Esophagus squamous epithelium (tissue), 5 donors: ENCODE measurements around the gene AXL. TPM values are rescaled to one million over a fixed set of nuclear protein-coding genes. Genes with fewer than 3 reads are reported as not detected.

Source experiments
- DNase-seq: peaks from one replicate; lab custom pipeline; 2025; lab: John Stamatoyannopoulos, UW
- H3K27ac ChIP-seq, 4 donors: fragments of 200-600 bp; sonication (generic); one replicate each; pipeline ENCODE4 v1.5.1; 2016 to 2019; ENCODE audit warnings: mild to moderate bottlenecking in 1 of 4
- H3K27me3 ChIP-seq, 4 donors: fragments of 200-600 bp; sonication (generic); 1 replicate in 3 of 4; 2 replicates in 1 of 4; pipeline versions ENCODE4 v1.5.1 to v1.6.0; 2017 to 2021; ENCODE audit warnings: antibody characterized with exemption in 1 of 4
- H3K36me3 ChIP-seq, 3 donors: fragments of 200-600 bp; sonication (generic); one replicate each; pipeline ENCODE4 v1.5.1; 2016 to 2019
- H3K4me1 ChIP-seq, 3 donors: fragments of 200-600 bp; sonication (generic); one replicate each; pipeline ENCODE4 v1.5.1; 2017 to 2019
- H3K4me3 ChIP-seq, 4 donors: fragments of 200-600 bp; sonication (generic); 1 replicate in 3 of 4; 2 replicates in 1 of 4; pipeline ENCODE4 v1.5.1; 2016 to 2019; ENCODE audit warnings: mild to moderate bottlenecking in 2 of 4, moderate library complexity in 1 of 4
- H3K9me3 ChIP-seq, 3 donors: fragments of 200-600 bp; sonication (generic); one replicate each; pipeline ENCODE4 v1.5.1; 2016 to 2019
- POLR2A ChIP-seq, 4 donors: fragments of 450-650 bp; IDR thresholded peaks; one replicate each; pipeline ENCODE4 v1.6.1; 2017; ENCODE audit warnings: antibody characterized with exemption in 4 of 4, mild to moderate bottlenecking in 4 of 4, moderate library complexity in 3 of 4
- WGBS, 2 donors: methylation state at CpG; one replicate each; pipeline ENCODE4 v1.1.5; 2018; 5-methylcytosine and 5-hydroxymethylcytosine counted together
- intact Hi-C: fragments of 100-400 bp; cut with DNase I; formaldehyde crosslinking; loops from one replicate; pipeline ENCODE4 v1.15.0; 2022
- total RNA-seq, 4 donors: library from RNA; depleted of rRNA; stranded (reverse); fragments of >200 nt; gene quantifications; one replicate each; pipeline ENCODE4 v1.1.0, GENCODE V29; 2016
- TF ChIP-seq, protein P1 (sequence below), 6 experiments: fragments of 450-650 bp in 4 of 6; fragments of 200-600 bp in 2 of 6; sonication (generic) in 2 of 6; IDR thresholded peaks; one replicate each; pipeline ENCODE4 v1.5.1; 2016 to 2019; ENCODE audit warnings: antibody characterized with exemption in 6 of 6, mild to moderate bottlenecking in 4 of 6, moderate library complexity in 4 of 6
- donor health status: DM: yes; HTN: yes; CAD: no.

The AXL gene
- total RNA-seq, 4 donors from 2014 or later = 5.3 to 40.2 (median 17.3) TPM

GRCh38 chr19:41193430-41194156 lies 25.4 kb upstream of the AXL start:
- 20 to 21% methylated on average over 9 to 12 of the region's 13 CpGs for WGBS, 2 donors
- Histone ChIP-seq H3K27me3 (peaks cover 0 to 61% (median 3%) of the 10 kb centered on the region in 4 donors), H3K9me3 (no peaks in the 10 kb centered on the region), H3K4me3 (peak overlapping the region; percentile 45 to 69 (median 50)), H3K36me3 (peaks cover 0 to 4% (median 0%) of the 10 kb centered on the region in 3 donors), H3K27ac (peak overlapping the region; percentile 39 to 77 (median 72)), H3K4me1 (peaks cover 9 to 52% (median 16%) of the 10 kb centered on the region in 3 donors)
- intact Hi-C loops = no loop called here
- DNase-seq = no peak
- TF ChIP-seq, protein P1, sequence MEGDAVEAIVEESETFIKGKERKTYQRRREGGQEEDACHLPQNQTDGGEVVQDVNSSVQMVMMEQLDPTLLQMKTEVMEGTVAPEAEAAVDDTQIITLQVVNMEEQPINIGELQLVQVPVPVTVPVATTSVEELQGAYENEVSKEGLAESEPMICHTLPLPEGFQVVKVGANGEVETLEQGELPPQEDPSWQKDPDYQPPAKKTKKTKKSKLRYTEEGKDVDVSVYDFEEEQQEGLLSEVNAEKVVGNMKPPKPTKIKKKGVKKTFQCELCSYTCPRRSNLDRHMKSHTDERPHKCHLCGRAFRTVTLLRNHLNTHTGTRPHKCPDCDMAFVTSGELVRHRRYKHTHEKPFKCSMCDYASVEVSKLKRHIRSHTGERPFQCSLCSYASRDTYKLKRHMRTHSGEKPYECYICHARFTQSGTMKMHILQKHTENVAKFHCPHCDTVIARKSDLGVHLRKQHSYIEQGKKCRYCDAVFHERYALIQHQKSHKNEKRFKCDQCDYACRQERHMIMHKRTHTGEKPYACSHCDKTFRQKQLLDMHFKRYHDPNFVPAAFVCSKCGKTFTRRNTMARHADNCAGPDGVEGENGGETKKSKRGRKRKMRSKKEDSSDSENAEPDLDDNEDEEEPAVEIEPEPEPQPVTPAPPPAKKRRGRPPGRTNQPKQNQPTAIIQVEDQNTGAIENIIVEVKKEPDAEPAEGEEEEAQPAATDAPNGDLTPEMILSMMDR (IDR thresholded peaks at IDR 0.05) = no peak
- no peak for TF ChIP-seq POLR2A (IDR thresholded peaks at IDR 0.05)

DNA sequence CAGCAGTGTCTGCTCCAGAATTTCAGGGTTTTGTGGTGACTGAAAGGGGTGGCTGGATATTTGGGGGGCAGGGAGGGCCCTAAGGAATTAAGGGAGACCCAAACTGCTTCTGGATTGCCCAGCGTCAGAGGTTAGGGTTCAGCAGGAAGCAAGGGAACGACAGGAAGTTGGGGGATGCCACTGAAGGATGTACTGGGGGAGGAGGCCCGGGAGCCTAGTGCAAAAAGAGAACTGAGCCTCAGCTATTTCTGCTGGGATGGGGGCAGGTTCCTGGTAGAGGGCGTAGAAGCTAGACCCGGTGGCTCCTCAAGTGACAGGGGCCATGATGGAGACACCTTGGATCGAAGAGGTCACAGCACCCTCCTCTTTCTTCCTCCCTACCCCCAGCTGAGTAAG lies 24.9 kb upstream of the AXL start:
- peaks cover 0 to 8% (median 0%) of the 10 kb centered on the region in 3 donors for H3K36me3 ChIP-seq
- peaks cover 9 to 49% (median 16%) of the 10 kb centered on the region in 3 donors for H3K4me1 ChIP-seq
- DNase-seq = no peak
- intact Hi-C loops = no loop called here
- WGBS, 2 donors = 16 to 30% methylated on average over 5 to 6 of the region's 6 CpGs
- H3K4me3 ChIP-seq = peak overlapping the region; percentile 45 to 69 (median 50)
- peaks cover 0 to 61% (median 3%) of the 10 kb centered on the region in 4 donors for H3K27me3 ChIP-seq
- TF ChIP-seq, protein P1 (IDR thresholded peaks at IDR 0.05) = no peak
- TF ChIP-seq POLR2A (IDR thresholded peaks at IDR 0.05) = no peak
- peak overlapping the region in 3 of 4 donors; percentile 70 to 77 (median 75) for H3K27ac ChIP-seq
- H3K9me3 ChIP-seq = no peaks in the 10 kb centered on the region

- peaks cover 9 to 46% (median 16%) of the 10 kb centered on the region in 3 donors for H3K4me1 ChIP-seq
- no peak overlapping the region for H3K4me3 ChIP-seq
- TF ChIP-seq, protein P1 (IDR thresholded peaks at IDR 0.05) = peak in 1 of 6 experiments; percentile 13
- TF ChIP-seq POLR2A (IDR thresholded peaks at IDR 0.05) = no peak
- peak overlapping the region; percentile 51 to 63 (median 57) for H3K27ac ChIP-seq
- intact Hi-C loops = loop anchor here (5.0 kb wide), 1 partner anchor 76 kb away; no protein-coding TSS in a partner anchor
- 31 to 35% methylated on average over 10 of the region's 10 CpGs for WGBS, 2 donors
- H3K36me3 ChIP-seq = peaks cover 0 to 11% (median 0%) of the 10 kb centered on the region in 3 donors
- peaks cover 0 to 44% (median 3%) of the 10 kb centered on the region in 4 donors for H3K27me3 ChIP-seq
- no peak for DNase-seq
- H3K9me3 ChIP-seq = no peaks in the 10 kb centered on the region
Observed at GRCh38 chr19:41195675-41196497, 23.1 kb upstream of the AXL start.

DNA sequence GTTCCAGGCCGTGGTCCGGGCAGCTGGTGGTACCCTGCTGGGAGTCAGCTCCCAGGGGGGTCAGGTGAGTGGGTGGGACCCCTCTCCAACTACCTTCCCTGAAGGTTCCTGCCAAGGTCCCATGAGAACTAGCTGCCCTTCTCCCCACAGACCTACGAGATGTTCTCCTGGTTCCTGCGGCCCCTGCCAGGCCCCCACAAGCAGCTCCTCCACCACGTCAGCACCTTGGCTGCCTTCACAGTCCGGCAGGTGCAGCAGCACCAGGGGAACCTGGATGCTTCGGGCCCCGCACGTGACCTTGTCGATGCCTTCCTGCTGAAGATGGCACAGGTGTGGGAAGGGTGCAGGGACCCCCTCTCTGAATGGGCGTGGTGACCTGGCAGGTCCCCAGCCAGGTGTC lies 20.5 kb upstream of the AXL start:
- TF ChIP-seq, protein P1 (IDR thresholded peaks at IDR 0.05) = no peak
- TF ChIP-seq POLR2A (IDR thresholded peaks at IDR 0.05) = no peak
- Histone ChIP-seq H3K9me3 (no peaks in the 10 kb centered on the region), H3K36me3 (peaks cover 0 to 19% (median 0%) of the 10 kb centered on the region in 3 donors), H3K27me3 (peaks cover 0 to 20% (median 0%) of the 10 kb centered on the region in 4 donors), H3K27ac (no peak overlapping the region), H3K4me3 (no peak overlapping the region), H3K4me1 (peaks cover 5 to 30% (median 9%) of the 10 kb centered on the region in 3 donors)
- WGBS, 2 donors = 72 to 80% methylated on average over 7 to 10 of the region's 11 CpGs
- intact Hi-C loops = loop anchor here (5.0 kb wide), 1 partner anchor 74 kb away; no protein-coding TSS in a partner anchor
- no peak for DNase-seq
